ENCODE measurements around the gene SAFB2. TPM values are rescaled to one million over a fixed set of nuclear protein-coding genes. Genes with fewer than 3 reads are reported as not detected.
"Not testable (repeated sequence)": the region's sequence is repeated elsewhere in the genome, so short reads cannot be mapped to it uniquely, and the experiment has no call there.

Gene SAFB2
- total and polyA plus RNA-seq, 2 donors (not counting 1 experiment from before 2014, with no cell fraction given) = 76.5 to 242 TPM

GRCh38 chr19:5609881-5610448 is 12.6 kb downstream of the SAFB2 start:
- H3K36me3 ChIP-seq (replicated peaks in 1 of 2; ENCODE audit: control extremely low read depth in 1 of 2, control insufficient read depth in 1 of 2, extremely low read depth in 1 of 2, insufficient read depth in 2 of 2, low read length in 1 of 2) = peaks cover 8 to 85% of the 10 kb centered on the region in 2 experiments
- TF ChIP-seq CTCF (IDR thresholded peaks at IDR 0.05) (no peak), EZH2 (IDR thresholded peaks at IDR 0.05; ENCODE audit: borderline replicate concordance, insufficient read depth, low read depth, low read length, poor library complexity, severe bottlenecking) (no peak)
- Mint-ChIP-seq H3K27ac (no peak overlapping the region), H3K4me3 (no peak overlapping the region), H3K4me1 (peaks cover 2% of the 10 kb centered on the region), H3K9me3 (ENCODE audit: insufficient read depth) (no peaks in the 10 kb centered on the region), H3K27me3 (no peaks in the 10 kb centered on the region)
- ChIA-PET CTCF (interaction anchor here (1.0 kb wide), 2 partner anchors 9 to 11 kb away, joined by 3 to 4 read pairs; no protein-coding TSS in a partner anchor), POLR2A (no interaction called here)
- H3K4me2 ChIP-seq (replicated peaks; ENCODE audit: low read depth, low read length, poor library complexity, severe bottlenecking) = no peak overlapping the region
- no peaks in the 10 kb centered on the region for H3K4me1 ChIP-seq (ENCODE audit: control insufficient read depth in 2 of 2, insufficient read depth in 2 of 2, low read length in 2 of 2)
- H4K20me1 ChIP-seq (ENCODE audit: control insufficient read depth, insufficient read depth, low read length, poor library complexity, severe bottlenecking) = peaks cover 56% of the 10 kb centered on the region
- WGBS (ENCODE audit: insufficient coverage) = 98% methylated on average over 12 of the region's 16 CpGs
- DNase-seq = no peak
- H3K27me3 ChIP-seq (replicated peaks in 1 of 4; ENCODE audit: control extremely low read depth in 1 of 4, control insufficient read depth in 3 of 4, insufficient read depth in 4 of 4, low read length in 3 of 4) = no peaks in the 10 kb centered on the region
- intact Hi-C loops (cut with micrococcal nuclease) = no loop called here
- no peaks in the 10 kb centered on the region for H3K9me3 ChIP-seq (ENCODE audit: control extremely low read depth in 1 of 3, control insufficient read depth in 2 of 3, insufficient read depth in 1 of 3, low read length in 2 of 3)
- no peak for ATAC-seq (ENCODE audit: low read depth)
- H2AFZ ChIP-seq (ENCODE audit: insufficient read depth, low read depth, low read length, poor library complexity, severe bottlenecking) = no peak overlapping the region
- no peak overlapping the region for H3K9ac ChIP-seq (ENCODE audit: low read length)
- no peak overlapping the region for H3K27ac ChIP-seq (ENCODE audit: low read length in 2 of 2)
- no peak overlapping the region for H3K4me3 ChIP-seq (ENCODE audit: control extremely low read depth in 1 of 5, extremely low read depth in 1 of 5, insufficient read depth in 1 of 5, low read depth in 2 of 5, low read length in 4 of 5)
- peaks cover 76% of the 10 kb centered on the region for H3K79me2 ChIP-seq (ENCODE audit: control insufficient read depth, insufficient read depth, low read length)

- 97% methylated on average over 3 of the region's 9 CpGs for WGBS (ENCODE audit: insufficient coverage)
- POLR2A ChIA-PET; H2AFZ ChIP-seq (ENCODE audit: insufficient read depth, low read depth, low read length, poor library complexity, severe bottlenecking); H3K4me3 ChIP-seq (ENCODE audit: control extremely low read depth in 1 of 5, extremely low read depth in 1 of 5, insufficient read depth in 1 of 5, low read depth in 2 of 5, low read length in 4 of 5); H3K27ac ChIP-seq (ENCODE audit: low read length in 2 of 2); H3K9ac ChIP-seq (ENCODE audit: low read length); H3K4me2 ChIP-seq (replicated peaks; ENCODE audit: low read depth, low read length, poor library complexity, severe bottlenecking); H3K9me3 Mint-ChIP-seq (ENCODE audit: insufficient read depth); H3K27me3 ChIP-seq (replicated peaks in 1 of 4; ENCODE audit: control extremely low read depth in 1 of 4, control insufficient read depth in 3 of 4, insufficient read depth in 4 of 4, low read length in 3 of 4); H3K4me1 Mint-ChIP-seq; H3K27me3 Mint-ChIP-seq; H3K27ac Mint-ChIP-seq; H3K4me1 ChIP-seq (ENCODE audit: control insufficient read depth in 2 of 2, insufficient read depth in 2 of 2, low read length in 2 of 2); H3K4me3 Mint-ChIP-seq; intact Hi-C loops (cut with micrococcal nuclease); ATAC-seq (ENCODE audit: low read depth); H3K9me3 ChIP-seq (ENCODE audit: control extremely low read depth in 1 of 3, control insufficient read depth in 2 of 3, insufficient read depth in 1 of 3, low read length in 2 of 3); DNase-seq: not testable (repeated sequence)
- peaks cover 3 to 86% of the 10 kb centered on the region in 2 experiments for H3K36me3 ChIP-seq (replicated peaks in 1 of 2; ENCODE audit: control extremely low read depth in 1 of 2, control insufficient read depth in 1 of 2, extremely low read depth in 1 of 2, insufficient read depth in 2 of 2, low read length in 1 of 2)
- CTCF ChIA-PET = interaction anchor here (0.7 to 1.0 kb wide), 2 partner anchors 10 to 940 kb away, joined by 4 read pairs; no protein-coding TSS in a partner anchor
- H3K79me2 ChIP-seq (ENCODE audit: control insufficient read depth, insufficient read depth, low read length) = peaks cover 66% of the 10 kb centered on the region
- H4K20me1 ChIP-seq (ENCODE audit: control insufficient read depth, insufficient read depth, low read length, poor library complexity, severe bottlenecking) = peaks cover 56% of the 10 kb centered on the region
These were observed 13.8 kb downstream of the SAFB2 start for GRCh38 chr19:5608766-5609165.

All from B cell (primary cell).